ENCODE measurements around the gene PTAFR. TPM values are rescaled to one million over a fixed set of nuclear protein-coding genes. Genes with fewer than 3 reads are reported as not detected.
A peak's percentile ranks its signal among the peaks of the same experiment; 100 is the strongest.

Gene PTAFR
- total RNA-seq, 2 experiments from 2014 or later: 0.47 to 0.50 TPM

- Mint-ChIP-seq H3K4me1 (ENCODE audit: low read depth) (peaks cover 9% of the 10 kb centered on the region), H3K27ac (no peak overlapping the region), H3K36me3 (ENCODE audit: low read depth) (no peaks in the 10 kb centered on the region), H3K27me3 (ENCODE audit: low read depth) (peaks cover 40% of the 10 kb centered on the region), H3K4me3 (no peak overlapping the region), H3K9me3 (ENCODE audit: insufficient read depth) (no peaks in the 10 kb centered on the region)
- ATAC-seq (no peak), DNase-seq (no peak)
- POLR2A ChIA-PET: no interaction called here
- CTCF ChIA-PET: interaction anchor here (1.0 to 1.3 kb wide), 3 partner anchors 9 to 82 kb away, joined by 3 to 4 read pairs (median 3); no protein-coding TSS in a partner anchor
Observed at GRCh38 chr1:28126783-28127490, 49.6 kb downstream of the PTAFR start.

- no peak for ATAC-seq
- DNase-seq: no peak
Observed at GRCh38 chr1:28126212-28126611, 50.3 kb downstream of the PTAFR start.

GRCh38 chr1:28123461-28123961, 53.0 kb downstream of the PTAFR start:
- H3K27ac Mint-ChIP-seq: no peak overlapping the region
- no peak overlapping the region for H3K4me3 Mint-ChIP-seq
- peaks cover 10% of the 10 kb centered on the region for H3K4me1 Mint-ChIP-seq (ENCODE audit: low read depth)
- H3K36me3 Mint-ChIP-seq (ENCODE audit: low read depth): no peaks in the 10 kb centered on the region
- ChIA-PET POLR2A (no interaction called here), CTCF (interaction anchor here (0.9 kb wide), 1 partner anchor 86 kb away, joined by 3 read pairs; no protein-coding TSS in a partner anchor)
- peaks cover 39% of the 10 kb centered on the region for H3K27me3 Mint-ChIP-seq (ENCODE audit: low read depth)
- DNase-seq (no peak), ATAC-seq (no peak)
- H3K9me3 Mint-ChIP-seq (ENCODE audit: insufficient read depth): no peaks in the 10 kb centered on the region

More at GRCh38 chr1:28126212-28126611, 50.3 kb downstream of the PTAFR start:
- ChIA-PET POLR2A (no interaction called here), CTCF (interaction anchor here (0.7 to 1.3 kb wide), 4 partner anchors 10 to 82 kb away, joined by 3 to 4 read pairs (median 3); no protein-coding TSS in a partner anchor)
- Mint-ChIP-seq H3K9me3 (ENCODE audit: insufficient read depth) (no peaks in the 10 kb centered on the region), H3K4me1 (ENCODE audit: low read depth) (peaks cover 7% of the 10 kb centered on the region), H3K4me3 (no peak overlapping the region), H3K27ac (no peak overlapping the region), H3K36me3 (ENCODE audit: low read depth) (no peaks in the 10 kb centered on the region), H3K27me3 (ENCODE audit: low read depth) (peaks cover 40% of the 10 kb centered on the region)

GRCh38 chr1:28122183-28122582, 54.3 kb downstream of the PTAFR start:
- H3K27ac Mint-ChIP-seq: no peak overlapping the region
- CTCF ChIA-PET: interaction anchor here (0.9 kb wide), 1 partner anchor 87 kb away, joined by 3 read pairs; no protein-coding TSS in a partner anchor
- H3K9me3 Mint-ChIP-seq (ENCODE audit: insufficient read depth): no peaks in the 10 kb centered on the region
- DNase-seq: no peak
- H3K4me3 Mint-ChIP-seq: no peak overlapping the region
- no peaks in the 10 kb centered on the region for H3K36me3 Mint-ChIP-seq (ENCODE audit: low read depth)
- ATAC-seq: no peak
- peaks cover 35% of the 10 kb centered on the region for H3K27me3 Mint-ChIP-seq (ENCODE audit: low read depth)
- peaks cover 3% of the 10 kb centered on the region for H3K4me1 Mint-ChIP-seq (ENCODE audit: low read depth)
- POLR2A ChIA-PET: no interaction called here

GRCh38 chr1:28119556-28119955, 56.9 kb downstream of the PTAFR start:
- ATAC-seq (no peak), DNase-seq (no peak)
- H3K4me3 Mint-ChIP-seq: no peak overlapping the region
- H3K27me3 Mint-ChIP-seq (ENCODE audit: low read depth): peaks cover 24% of the 10 kb centered on the region
- peaks cover 12% of the 10 kb centered on the region for H3K4me1 Mint-ChIP-seq (ENCODE audit: low read depth)
- no peaks in the 10 kb centered on the region for H3K9me3 Mint-ChIP-seq (ENCODE audit: insufficient read depth)
- H3K36me3 Mint-ChIP-seq (ENCODE audit: low read depth): no peaks in the 10 kb centered on the region
- ChIA-PET CTCF (interaction anchor here (0.9 kb wide), 1 partner anchor 28 kb away, joined by 3 read pairs; no protein-coding TSS in a partner anchor), POLR2A (interaction anchor here (0.6 to 0.7 kb wide), 2 partner anchors 26 to 45 kb away, joined by 3 to 5 read pairs; no protein-coding TSS in a partner anchor)
- H3K27ac Mint-ChIP-seq: no peak overlapping the region

GRCh38 chr1:28118640-28119307, 57.7 kb downstream of the PTAFR start:
- ATAC-seq (no peak), DNase-seq (no peak)
- Mint-ChIP-seq H3K27ac (no peak overlapping the region), H3K27me3 (ENCODE audit: low read depth) (peaks cover 24% of the 10 kb centered on the region), H3K9me3 (ENCODE audit: insufficient read depth) (no peaks in the 10 kb centered on the region), H3K4me3 (no peak overlapping the region), H3K4me1 (ENCODE audit: low read depth) (peaks cover 17% of the 10 kb centered on the region), H3K36me3 (ENCODE audit: low read depth) (no peaks in the 10 kb centered on the region)
- ChIA-PET POLR2A (no interaction called here), CTCF (interaction anchor here (0.9 kb wide), 1 partner anchor 27 kb away, joined by 3 read pairs; no protein-coding TSS in a partner anchor)

- no peaks in the 10 kb centered on the region for H3K9me3 Mint-ChIP-seq (ENCODE audit: insufficient read depth)
- no peak overlapping the region for H3K27ac Mint-ChIP-seq
Observed at GRCh38 chr1:28115267-28115666, 61.2 kb downstream of the PTAFR start.

GRCh38 chr1:28114844-28115243, 61.6 kb downstream of the PTAFR start:
- ATAC-seq: no peak
- CTCF ChIA-PET: interaction anchor here (0.7 to 1.5 kb wide), 6 partner anchors 10 to 257 kb away, joined by 3 to 7 read pairs (median 4); no protein-coding TSS in a partner anchor
- POLR2A ChIA-PET: interaction anchor here (0.6 to 0.8 kb wide), 2 partner anchors 55 to 1348 kb away, joined by 3 to 5 read pairs; no protein-coding TSS in a partner anchor

More at GRCh38 chr1:28115267-28115666, 61.2 kb downstream of the PTAFR start:
- Mint-ChIP-seq H3K4me1 (ENCODE audit: low read depth) (peaks cover 38% of the 10 kb centered on the region), H3K4me3 (no peak overlapping the region), H3K36me3 (ENCODE audit: low read depth) (peaks cover 5% of the 10 kb centered on the region), H3K27me3 (ENCODE audit: low read depth) (peaks cover 21% of the 10 kb centered on the region)
- CTCF ChIA-PET: interaction anchor here (0.7 to 1.5 kb wide), 5 partner anchors 11 to 94 kb away, joined by 3 to 7 read pairs (median 5); no protein-coding TSS in a partner anchor
- POLR2A ChIA-PET: interaction anchor here (0.6 to 0.8 kb wide), 2 partner anchors 54 to 1348 kb away, joined by 3 to 5 read pairs; no protein-coding TSS in a partner anchor
- ATAC-seq: peak; percentile 51
- peak; percentile 64 for DNase-seq

GRCh38 chr1:28113242-28113572, 63.3 kb downstream of the PTAFR start:
- ATAC-seq (no peak), DNase-seq (no peak)
- CTCF ChIA-PET: interaction anchor here (0.7 to 3.4 kb wide), 3 partner anchors 22 to 96 kb away, joined by 3 to 21 read pairs (median 4); no protein-coding TSS in a partner anchor
- POLR2A ChIA-PET: no interaction called here
- peaks cover 5% of the 10 kb centered on the region for H3K36me3 Mint-ChIP-seq (ENCODE audit: low read depth)
- H3K27me3 Mint-ChIP-seq (ENCODE audit: low read depth): peaks cover 13% of the 10 kb centered on the region
- H3K9me3 Mint-ChIP-seq (ENCODE audit: insufficient read depth): no peaks in the 10 kb centered on the region
- H3K27ac Mint-ChIP-seq: no peak overlapping the region
- H3K4me1 Mint-ChIP-seq (ENCODE audit: low read depth): peaks cover 35% of the 10 kb centered on the region
- H3K4me3 Mint-ChIP-seq: no peak overlapping the region

More at GRCh38 chr1:28114844-28115243, 61.6 kb downstream of the PTAFR start:
- Mint-ChIP-seq H3K9me3 (ENCODE audit: insufficient read depth) (no peaks in the 10 kb centered on the region), H3K36me3 (ENCODE audit: low read depth) (peaks cover 5% of the 10 kb centered on the region), H3K27me3 (ENCODE audit: low read depth) (peaks cover 21% of the 10 kb centered on the region), H3K27ac (no peak overlapping the region), H3K4me3 (no peak overlapping the region), H3K4me1 (ENCODE audit: low read depth) (peaks cover 38% of the 10 kb centered on the region)
- DNase-seq: no peak

GRCh38 chr1:28112388-28113241, 63.9 kb downstream of the PTAFR start:
- Mint-ChIP-seq H3K36me3 (ENCODE audit: low read depth) (peaks cover 5% of the 10 kb centered on the region), H3K27ac (no peak overlapping the region), H3K4me3 (no peak overlapping the region), H3K27me3 (ENCODE audit: low read depth) (peaks cover 11% of the 10 kb centered on the region), H3K4me1 (ENCODE audit: low read depth) (peaks cover 35% of the 10 kb centered on the region), H3K9me3 (ENCODE audit: insufficient read depth) (no peaks in the 10 kb centered on the region)
- POLR2A ChIA-PET: no interaction called here
- ATAC-seq (no peak), DNase-seq (no peak)
- CTCF ChIA-PET: interaction anchor here (0.6 to 3.4 kb wide), 6 partner anchors 16 to 1078 kb away, joined by 3 to 21 read pairs (median 4); no protein-coding TSS in a partner anchor

GRCh38 chr1:28111157-28111556, 65.3 kb downstream of the PTAFR start:
- DNase-seq (no peak), ATAC-seq (peak; percentile 75)
- Mint-ChIP-seq H3K27me3 (ENCODE audit: low read depth) (peaks cover 6% of the 10 kb centered on the region), H3K27ac (peak overlapping the region; percentile 50), H3K4me1 (ENCODE audit: low read depth) (peaks cover 35% of the 10 kb centered on the region), H3K4me3 (no peak overlapping the region), H3K36me3 (ENCODE audit: low read depth) (peaks cover 5% of the 10 kb centered on the region), H3K9me3 (ENCODE audit: insufficient read depth) (no peaks in the 10 kb centered on the region)
- ChIA-PET POLR2A (no interaction called here), CTCF (interaction anchor here (1.9 to 3.4 kb wide), 3 partner anchors 20 to 98 kb away, joined by 5 to 21 read pairs (median 14); partner anchors contain the start of gene EYA3)

All from activated CD8-positive, alpha-beta T cell treated with anti-CD3 and anti-CD28 coated beads, Interleukin-2, amount 10 ng/mL, durations not matched to agents 7 days and 5 days (primary cell).